ENCODE measurements around the gene CCDC85C. TPM values are rescaled to one million over a fixed set of nuclear protein-coding genes. Genes with fewer than 3 reads are reported as not detected.

Gene CCDC85C
- polyA plus RNA-seq, 1 of the 3 experiments (the other 2 are of a cell fraction): 9.6 TPM

DNA sequence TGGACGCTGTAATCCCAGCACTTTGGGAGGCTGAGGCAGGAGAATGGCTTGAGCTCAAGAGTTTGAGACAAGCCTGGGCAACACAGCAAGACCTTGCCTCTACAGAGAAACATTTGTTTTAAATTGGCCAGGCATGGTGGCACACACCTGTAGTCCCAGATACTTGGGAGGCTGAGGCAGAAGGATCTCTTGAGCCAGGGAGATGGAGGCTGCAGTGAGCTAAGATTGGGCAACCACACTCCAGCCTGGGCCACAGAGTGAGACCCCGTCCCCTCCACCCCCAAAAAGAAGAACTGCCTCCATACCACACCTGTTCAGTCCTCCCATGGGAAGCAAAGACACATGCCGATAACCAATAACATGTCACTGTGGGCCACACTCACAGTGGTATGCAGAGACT lies 19.2 kb downstream of the CCDC85C start:
- TF ChIP-seq IRF3 (IDR thresholded peaks at IDR 0.05; ENCODE audit: low read depth, low read length): no peak
- TF ChIP-seq YY1 (IDR thresholded peaks at IDR 0.05; ENCODE audit: low read depth): no peak
- H3K4me3 ChIP-seq (ENCODE audit: low read depth in 2 of 2, low read length in 1 of 2): no peak overlapping the region
- no peak overlapping the region for H2AFZ ChIP-seq (ENCODE audit: low read depth)
- peaks cover 15% of the 10 kb centered on the region; the same call in 1 of the 2 replicates for H4K20me1 ChIP-seq (ENCODE audit: insufficient read depth)
- DNase-seq: no peak
- H3K79me2 ChIP-seq (ENCODE audit: insufficient read depth): peaks cover 93% of the 10 kb centered on the region
- no peaks in the 10 kb centered on the region for H3K9me2 ChIP-seq
- ChIA-PET CTCF (interaction anchor here (1.0 to 2.0 kb wide), 2 partner anchors 9 to 19 kb away, joined by 3 to 5 read pairs; no protein-coding TSS in a partner anchor), POLR2A (no interaction called here)
- H3K4me2 ChIP-seq: no peak overlapping the region
- H3K27me3 ChIP-seq (ENCODE audit: insufficient read depth): no peaks in the 10 kb centered on the region
- WGBS (ENCODE audit: low lambda C conversion rate): 79% methylated on average over 2 of the region's 3 CpGs
- H3K27ac ChIP-seq (ENCODE audit: low read depth in 2 of 2, low read length in 1 of 2): no peak overlapping the region
- no peak overlapping the region for H3K9ac ChIP-seq
- peaks cover 15 to 62% of the 10 kb centered on the region in 2 experiments; a peak in 3 of 4 replicates for H3K4me1 ChIP-seq (ENCODE audit: control insufficient read depth in 1 of 2, insufficient read depth in 2 of 2, low read depth in 1 of 2, low read length in 1 of 2)
- no peaks in the 10 kb centered on the region for H3K36me3 ChIP-seq (replicated peaks in 1 of 2; ENCODE audit: control insufficient read depth in 1 of 2, insufficient read depth in 2 of 2, low read length in 1 of 2)
- no peaks in the 10 kb centered on the region for H3K9me3 ChIP-seq
- no peaks in the 10 kb centered on the region for H3F3A ChIP-seq (replicated peaks; ENCODE audit: insufficient read depth)

DNA sequence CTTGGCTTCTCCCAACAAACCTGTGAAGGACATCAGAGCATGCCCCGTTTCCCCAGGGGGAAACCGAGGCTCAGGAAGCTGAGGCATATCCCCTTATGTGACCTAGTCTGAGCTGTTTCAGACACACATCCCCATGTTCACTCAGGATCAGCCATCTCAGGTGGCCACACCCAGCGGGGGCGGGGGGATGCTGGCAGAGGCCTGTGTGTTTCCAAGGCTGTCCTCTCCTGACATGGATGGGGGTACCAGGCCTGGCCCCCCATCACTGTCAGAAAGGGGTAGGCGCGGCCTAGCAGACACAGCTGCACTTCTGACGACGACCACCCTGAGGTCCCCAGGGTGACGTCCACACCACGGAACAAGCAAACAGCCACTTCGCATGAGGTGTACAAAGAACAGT lies 22.1 kb downstream of the CCDC85C start:
- Histone ChIP-seq H3K4me1 (ENCODE audit: control insufficient read depth in 1 of 2, insufficient read depth in 2 of 2, low read depth in 1 of 2, low read length in 1 of 2) (peaks cover 17 to 62% of the 10 kb centered on the region in 2 experiments; a peak in 3 of 4 replicates), H3K79me2 (ENCODE audit: insufficient read depth) (peaks cover 86% of the 10 kb centered on the region), H2AFZ (ENCODE audit: low read depth) (no peak overlapping the region), H3K4me2 (no peak overlapping the region), H4K20me1 (ENCODE audit: insufficient read depth) (peaks cover 15% of the 10 kb centered on the region; the same call in 1 of the 2 replicates), H3F3A (replicated peaks; ENCODE audit: insufficient read depth) (no peaks in the 10 kb centered on the region), H3K9me2 (no peaks in the 10 kb centered on the region), H3K36me3 (replicated peaks in 1 of 2; ENCODE audit: control insufficient read depth in 1 of 2, insufficient read depth in 2 of 2, low read length in 1 of 2) (no peaks in the 10 kb centered on the region), H3K4me3 (ENCODE audit: low read depth in 2 of 2, low read length in 1 of 2) (no peak overlapping the region), H3K27ac (ENCODE audit: low read depth in 2 of 2, low read length in 1 of 2) (no peak overlapping the region), H3K27me3 (ENCODE audit: insufficient read depth) (no peaks in the 10 kb centered on the region), H3K9me3 (no peaks in the 10 kb centered on the region), H3K9ac (no peak overlapping the region)
- TF ChIP-seq RFX5 (IDR thresholded peaks at IDR 0.05; ENCODE audit: low read length): no peak
- CTCF ChIA-PET: interaction anchor here (1.1 to 1.2 kb wide), 2 partner anchors 46 to 100 kb away, joined by 3 read pairs; no protein-coding TSS in a partner anchor
- DNase-seq: no peak
- POLR2A ChIA-PET: no interaction called here
- WGBS (ENCODE audit: low lambda C conversion rate): 92% methylated on average over 6 of the region's 11 CpGs

- peaks cover 18 to 62% of the 10 kb centered on the region in 2 experiments; a peak in 3 of 4 replicates for H3K4me1 ChIP-seq (ENCODE audit: control insufficient read depth in 1 of 2, insufficient read depth in 2 of 2, low read depth in 1 of 2, low read length in 1 of 2)
- H3K79me2 ChIP-seq (ENCODE audit: insufficient read depth): peaks cover 86% of the 10 kb centered on the region
- H3F3A ChIP-seq (replicated peaks; ENCODE audit: insufficient read depth): no peaks in the 10 kb centered on the region
- ChIA-PET POLR2A (no interaction called here), CTCF (interaction anchor here (1.1 to 1.2 kb wide), 2 partner anchors 47 to 101 kb away, joined by 3 read pairs; no protein-coding TSS in a partner anchor)
- 93% methylated on average over 14 of the region's 16 CpGs for WGBS (ENCODE audit: low lambda C conversion rate)
- no peak overlapping the region for H3K4me2 ChIP-seq
- H3K36me3 ChIP-seq (replicated peaks in 1 of 2; ENCODE audit: control insufficient read depth in 1 of 2, insufficient read depth in 2 of 2, low read length in 1 of 2): no peaks in the 10 kb centered on the region
- TF ChIP-seq RCOR1 (IDR thresholded peaks at IDR 0.05; ENCODE audit: low read length): no peak
- no peak for TF ChIP-seq CTCF (IDR thresholded peaks at IDR 0.05)
- no peak for TF ChIP-seq JUND (IDR thresholded peaks at IDR 0.05)
- no peak for DNase-seq
- peaks cover 13% of the 10 kb centered on the region; the same call in 1 of the 2 replicates for H4K20me1 ChIP-seq (ENCODE audit: insufficient read depth)
- H3K9me3 ChIP-seq: no peaks in the 10 kb centered on the region
- no peak overlapping the region; a peak in 1 of 4 replicates for H3K27ac ChIP-seq (ENCODE audit: low read depth in 2 of 2, low read length in 1 of 2)
- H3K9ac ChIP-seq: no peak overlapping the region
- H3K27me3 ChIP-seq (ENCODE audit: insufficient read depth): no peaks in the 10 kb centered on the region
- H2AFZ ChIP-seq (ENCODE audit: low read depth): no peak overlapping the region
- H3K4me3 ChIP-seq (ENCODE audit: low read depth in 2 of 2, low read length in 1 of 2): no peak overlapping the region
- H3K9me2 ChIP-seq: no peaks in the 10 kb centered on the region
Observed at GRCh38 chr14:99581374-99581773, 22.6 kb downstream of the CCDC85C start.
